K562 (cell line): ENCODE data around the gene PRMT5. TPM values are rescaled to one million over a fixed set of nuclear protein-coding genes. Genes with fewer than 3 reads are reported as not detected.

Experiments
- ASH1L ChIP-seq: fragments of 450-650 bp; IDR thresholded peaks from 2 replicates; pipeline ENCODE4 v1.6.1; 2018; ENCODE audit warnings: borderline replicate concordance, mild to moderate bottlenecking, low read depth; ENCODE audit not compliant: partially characterized antibody
- ATF1 ChIP-seq, 2 experiments: fragments of 450-650 bp in 1 of 2; IDR thresholded peaks; 2 replicates each; pipeline ENCODE4 v1.6.1; 2016; ENCODE audit warnings: missing compliant biosample characterization in 1 of 2, missing genetic modification characterization in 1 of 2
- CTCFL ChIP-seq: IDR thresholded peaks from 2 replicates; pipeline ENCODE4 v1.6.1; 2011; ENCODE audit warnings: borderline replicate concordance, low read depth, mild to moderate bottlenecking, moderate library complexity, low read length; ENCODE audit not compliant: insufficient read depth, poor library complexity, severe bottlenecking
- DDX20 ChIP-seq: fragments of 450-650 bp; IDR thresholded peaks from 2 replicates; pipeline ENCODE4 v1.6.1; 2016; ENCODE audit warnings: missing genetic modification characterization, low read depth, mild to moderate bottlenecking, missing compliant biosample characterization, moderate library complexity
- ELF1 ChIP-seq: fragments of 200-800 bp; sonication (Bioruptor generic); IDR thresholded peaks from 2 replicates; pipeline ENCODE4 v1.6.1; 2016; ENCODE audit warnings: missing genetic modification characterization, missing compliant biosample characterization
- GTF2B ChIP-seq: IDR thresholded peaks from 2 replicates; pipeline ENCODE4 v1.6.1; 2011; ENCODE audit not compliant: insufficient read length; ENCODE audit errors: extremely low read depth
- HMG20B ChIP-seq: fragments of 250-450 bp; sonication (Bioruptor Pico); IDR thresholded peaks from 2 replicates; pipeline ENCODE4 v1.5.0; 2021; ENCODE audit warnings: mild to moderate bottlenecking
- HOMEZ ChIP-seq: fragments of 250-450 bp; sonication (Bioruptor Pico); IDR thresholded peaks from 2 replicates; pipeline ENCODE4 v1.4.0; 2020; ENCODE audit warnings: mild to moderate bottlenecking, moderate library complexity
- IRF2 ChIP-seq: sonication (generic); formaldehyde crosslinking; IDR thresholded peaks from 2 replicates; pipeline ENCODE4 v1.8.1; 2022; ENCODE audit warnings: mild to moderate bottlenecking, missing genetic modification reagents
- MAFG ChIP-seq: fragments of 450-650 bp; conservative IDR thresholded peaks from 2 replicates; pipeline ENCODE4 v1.6.1; 2016; ENCODE audit warnings: missing genetic modification characterization, missing compliant biosample characterization
- NCOA2 ChIP-seq, 2 experiments: fragments of 450-650 bp; IDR thresholded peaks; 2 replicates each; pipeline ENCODE4 v1.6.1; 2018; ENCODE audit warnings: mild to moderate bottlenecking in 2 of 2, moderate library complexity in 1 of 2; ENCODE audit not compliant: partially characterized antibody in 2 of 2
- NR3C1 ChIP-seq: sonication (generic); formaldehyde crosslinking; IDR thresholded peaks from 2 replicates; pipeline ENCODE4 v1.8.1; 2022; ENCODE audit warnings: missing genetic modification reagents
- SIRT6 ChIP-seq: IDR thresholded peaks from one replicate; pipeline ENCODE4 v1.6.1; 2012; ENCODE audit warnings: low read depth, mild to moderate bottlenecking, control low read depth, inconsistent platforms, low read length, moderate library complexity
- ZKSCAN8 ChIP-seq: fragments of 200-800 bp; sonication (Bioruptor generic); IDR thresholded peaks from 2 replicates; pipeline ENCODE4 v1.6.1; 2016; ENCODE audit warnings: missing genetic modification characterization, missing compliant biosample characterization
- ZNF12 ChIP-seq: sonication (generic); formaldehyde crosslinking; IDR thresholded peaks from 2 replicates; pipeline ENCODE4 v1.4.0; 2020; ENCODE audit warnings: mild to moderate bottlenecking, missing genetic modification reagents
- ZNF395 ChIP-seq: fragments of 200-800 bp; sonication (Bioruptor generic); IDR thresholded peaks from 2 replicates; pipeline ENCODE4 v1.6.1; 2017; ENCODE audit warnings: missing genetic modification characterization, missing compliant biosample characterization
- ZNF75A ChIP-seq: fragments of 450-650 bp; formaldehyde crosslinking; IDR thresholded peaks from 2 replicates; pipeline ENCODE4 v1.4.0; 2020; ENCODE audit warnings: mild to moderate bottlenecking
- polyA plus RNA-seq, 8 experiments: library from polyadenylated mRNA; depleted of rRNA in 4 of 8; stranded (reverse) in 5 of 8; unstranded in 3 of 8; fragments of >200 nt; fragmentation: Nextera tagmentation in 2 of 8; fragmentation: Illumina TruSeq in 1 of 8; extraction: Ambion mirVana in 2 of 8; extraction: Trizol in 1 of 8; gene quantifications; 2 replicates each; pipeline versions ENCODE4 v1.2.1 to v1.2.3, GENCODE V29; 2011 to 2014; ENCODE audit warnings: inconsistent platforms in 1 of 8, missing spikeins in 1 of 8
- total RNA-seq, 7 experiments: library from RNA; depleted of rRNA in 6 of 7; stranded (reverse); fragments of >200 nt in 6 of 7; fragmentation: Illumina TruSeq in 2 of 7; extraction: Trizol in 2 of 7; gene quantifications; 2 replicates each; pipeline versions ENCODE4 v1.2.1 to v1.2.3, GENCODE V29; 2011 to 2021; ENCODE audit warnings: low replicate concordance in 1 of 7

Gene PRMT5
- total and polyA plus RNA-seq, 9 of the 15 experiments (the other 6 are each of a cell fraction or from before 2014, with no cell fraction given) = 114 to 552 (median 222) TPM

GRCh38 chr14:22886500-22887259 lies 42.5 kb downstream of the PRMT5 start (continued):
- no peak for TF ChIP-seq DDX20 (tag)
- no peak for TF ChIP-seq ASH1L
- TF ChIP-seq ZNF12 (CRISPR knock-in tag) = 0 out of 2 replicates have a peak, but pooled peaks have one; percentile 25
- no peak for TF ChIP-seq IRF2 (CRISPR knock-in tag)
- TF ChIP-seq HOMEZ (CRISPR knock-in tag) = no peak
- TF ChIP-seq CTCFL = peak; percentile 42
- no peak for TF ChIP-seq NCOA2 (IDR thresholded peaks at IDR 0.05; ENCODE audit: partially characterized antibody in 2 of 2)
- TF ChIP-seq NR3C1 (CRISPR knock-in tag) = peak; percentile 86; the same call in 1 of the 2 replicates
- no peak for TF ChIP-seq ELF1 (tag)
- no peak for TF ChIP-seq SIRT6
- TF ChIP-seq ZNF75A (CRISPR knock-in tag) = no peak
- TF ChIP-seq MAFG = no peak
- TF ChIP-seq GTF2B = no peak
- no peak for TF ChIP-seq ZNF395
- no peak for TF ChIP-seq ATF1 (CRISPR knock-in tag; IDR thresholded peaks at IDR 0.05)
- TF ChIP-seq ATF1 (tag; IDR thresholded peaks at IDR 0.05) = peak; percentile 22; the same call in 1 of the 2 replicates
- TF ChIP-seq HMG20B (CRISPR knock-in tag) = no peak
- TF ChIP-seq ZKSCAN8 (CRISPR knock-in tag) = no peak
